ENCODE results near the gene FBXL15.

The FBXL15 gene

GRCh38 chr10:102384053-102384452 lies 36.6 kb upstream of the FBXL15 start:
- H3K9ac ChIP-seq (ENCODE audit: insufficient read length) = no peak overlapping the region
- H3K36me3 ChIP-seq (ENCODE audit: insufficient read depth, low read length) = no peaks in the 10 kb centered on the region; the same call in 1 of the 2 replicates
- H3K27ac ChIP-seq = no peak overlapping the region
- DNase-seq (ENCODE audit: low read depth, low spot score) = no peak
- no peak overlapping the region for H3K4me3 ChIP-seq
- TF ChIP-seq FOXP2 (optimal IDR thresholded peaks at IDR 0.05; ENCODE audit: control extremely low read depth, extremely low read length, insufficient read depth) (no peak), POLR2AphosphoS5 (IDR thresholded peaks at IDR 0.05; ENCODE audit: borderline replicate concordance, low read depth, low read length) (no peak), EZH2 (IDR thresholded peaks at IDR 0.05) (no peak)
- no peaks in the 10 kb centered on the region for H3K9me3 ChIP-seq (ENCODE audit: low read depth, low read length)

- TF ChIP-seq POLR2AphosphoS5 (IDR thresholded peaks at IDR 0.05; ENCODE audit: borderline replicate concordance, low read depth, low read length) = no peak
- no peak for TF ChIP-seq EZH2 (IDR thresholded peaks at IDR 0.05)
- no peak for TF ChIP-seq FOXP2 (optimal IDR thresholded peaks at IDR 0.05; ENCODE audit: control extremely low read depth, extremely low read length, insufficient read depth)
These were observed 35.8 kb upstream of the FBXL15 start for GRCh38 chr10:102384606-102385429.

GRCh38 chr10:102389894-102390293 lies 30.7 kb upstream of the FBXL15 start:
- no peak for DNase-seq (ENCODE audit: low read depth, low spot score)
- Histone ChIP-seq H3K36me3 (ENCODE audit: insufficient read depth, low read length) (no peaks in the 10 kb centered on the region), H3K9me3 (ENCODE audit: low read depth, low read length) (no peaks in the 10 kb centered on the region), H3K9ac (ENCODE audit: insufficient read length) (no peak overlapping the region), H3K4me3 (no peak overlapping the region), H3K27ac (no peak overlapping the region)
- TF ChIP-seq FOXP2 (optimal IDR thresholded peaks at IDR 0.05; ENCODE audit: control extremely low read depth, extremely low read length, insufficient read depth) (no peak), EZH2 (IDR thresholded peaks at IDR 0.05) (no peak), POLR2AphosphoS5 (IDR thresholded peaks at IDR 0.05; ENCODE audit: borderline replicate concordance, low read depth, low read length) (no peak)

More at GRCh38 chr10:102384606-102385429, 35.8 kb upstream of the FBXL15 start:
- DNase-seq (ENCODE audit: low read depth, low spot score) = no peak
- Histone ChIP-seq H3K9me3 (ENCODE audit: low read depth, low read length) (no peaks in the 10 kb centered on the region), H3K4me3 (no peak overlapping the region), H3K27ac (no peak overlapping the region), H3K9ac (ENCODE audit: insufficient read length) (no peak overlapping the region), H3K36me3 (ENCODE audit: insufficient read depth, low read length) (no peaks in the 10 kb centered on the region; the same call in 1 of the 2 replicates)

GRCh38 chr10:102392306-102392705 lies 28.3 kb upstream of the FBXL15 start:
- Histone ChIP-seq H3K9ac (ENCODE audit: insufficient read length) (no peak overlapping the region), H3K36me3 (ENCODE audit: insufficient read depth, low read length) (no peaks in the 10 kb centered on the region), H3K9me3 (ENCODE audit: low read depth, low read length) (no peaks in the 10 kb centered on the region), H3K4me3 (no peak overlapping the region), H3K27ac (no peak overlapping the region)
- TF ChIP-seq POLR2AphosphoS5 (IDR thresholded peaks at IDR 0.05; ENCODE audit: borderline replicate concordance, low read depth, low read length) = no peak
- no peak for TF ChIP-seq EZH2 (IDR thresholded peaks at IDR 0.05)
- no peak for TF ChIP-seq FOXP2 (optimal IDR thresholded peaks at IDR 0.05; ENCODE audit: control extremely low read depth, extremely low read length, insufficient read depth)
- DNase-seq (ENCODE audit: low read depth, low spot score) = no peak

GRCh38 chr10:102393411-102394078 lies 27.1 kb upstream of the FBXL15 start:
- H3K4me3 ChIP-seq = peak overlapping the region; percentile 82
- no peak for DNase-seq (ENCODE audit: low read depth, low spot score)
- H3K27ac ChIP-seq = no peak overlapping the region
- TF ChIP-seq POLR2AphosphoS5 (IDR thresholded peaks at IDR 0.05; ENCODE audit: borderline replicate concordance, low read depth, low read length) (no peak), FOXP2 (optimal IDR thresholded peaks at IDR 0.05; ENCODE audit: control extremely low read depth, extremely low read length, insufficient read depth) (no peak), EZH2 (IDR thresholded peaks at IDR 0.05) (no peak)
- H3K9ac ChIP-seq (ENCODE audit: insufficient read length) = peak overlapping the region; percentile 26
- H3K9me3 ChIP-seq (ENCODE audit: low read depth, low read length) = no peaks in the 10 kb centered on the region
- no peaks in the 10 kb centered on the region for H3K36me3 ChIP-seq (ENCODE audit: insufficient read depth, low read length)

GRCh38 chr10:102394079-102394800 lies 26.4 kb upstream of the FBXL15 start:
- peak; percentile 28 for DNase-seq (ENCODE audit: low read depth, low spot score)
- Histone ChIP-seq H3K4me3 (peak overlapping the region; percentile 82), H3K36me3 (ENCODE audit: insufficient read depth, low read length) (no peaks in the 10 kb centered on the region), H3K27ac (no peak overlapping the region), H3K9ac (ENCODE audit: insufficient read length) (no peak overlapping the region), H3K9me3 (ENCODE audit: low read depth, low read length) (no peaks in the 10 kb centered on the region)
- TF ChIP-seq POLR2AphosphoS5 (IDR thresholded peaks at IDR 0.05; ENCODE audit: borderline replicate concordance, low read depth, low read length) = no peak
- TF ChIP-seq FOXP2 (optimal IDR thresholded peaks at IDR 0.05; ENCODE audit: control extremely low read depth, extremely low read length, insufficient read depth) = no peak
- TF ChIP-seq EZH2 (IDR thresholded peaks at IDR 0.05) = no peak

- no peaks in the 10 kb centered on the region for H3K9me3 ChIP-seq (ENCODE audit: low read depth, low read length)
- no peaks in the 10 kb centered on the region for H3K36me3 ChIP-seq (ENCODE audit: insufficient read depth, low read length)
- no peak for TF ChIP-seq FOXP2 (optimal IDR thresholded peaks at IDR 0.05; ENCODE audit: control extremely low read depth, extremely low read length, insufficient read depth)
- TF ChIP-seq EZH2 (IDR thresholded peaks at IDR 0.05) = no peak
- TF ChIP-seq POLR2AphosphoS5 (IDR thresholded peaks at IDR 0.05; ENCODE audit: borderline replicate concordance, low read depth, low read length) = no peak
- H3K4me3 ChIP-seq = peak overlapping the region; percentile 82
- DNase-seq (ENCODE audit: low read depth, low spot score) = no peak
- no peak overlapping the region for H3K27ac ChIP-seq
- no peak overlapping the region for H3K9ac ChIP-seq (ENCODE audit: insufficient read length)
These were observed 25.7 kb upstream of the FBXL15 start for GRCh38 chr10:102394801-102395399.

All from SK-N-MC (cell line).